SK-N-SH treated with all-trans-retinoic acid at 6 μM for 48 hours (cell line): ENCODE data around the gene SSBP4.

Source experiments
- ARNTL ChIP-seq: fragments of 450-650 bp; formaldehyde crosslinking; IDR thresholded peaks from 2 replicates; pipeline ENCODE4 v1.5.0; 2020; ENCODE audit warnings: low read depth, mild to moderate bottlenecking, moderate library complexity, borderline replicate concordance
- GLIS3 ChIP-seq: fragments of 250-450 bp; sonication (Bioruptor Pico); IDR thresholded peaks from 2 replicates; pipeline ENCODE4 v1.5.0; 2020; ENCODE audit warnings: mild to moderate bottlenecking, moderate library complexity
- ISL1 ChIP-seq: fragments of 250-450 bp; sonication (Bioruptor Pico); IDR thresholded peaks from 2 replicates; pipeline ENCODE4 v2.1.2; 2022; ENCODE audit warnings: mild to moderate bottlenecking, moderate library complexity
- PATZ1 ChIP-seq: fragments of 250-450 bp; sonication (Bioruptor Pico); IDR thresholded peaks from 2 replicates; pipeline ENCODE4 v1.8.0; 2020; ENCODE audit warnings: mild to moderate bottlenecking, moderate library complexity, borderline replicate concordance
- POU6F1 ChIP-seq: fragments of 250-450 bp; sonication (Bioruptor Pico); IDR thresholded peaks from 2 replicates; pipeline ENCODE4 v1.8.0; 2021; ENCODE audit warnings: low read depth, mild to moderate bottlenecking, moderate library complexity, borderline replicate concordance
- RARB ChIP-seq: fragments of 250-450 bp; sonication (Bioruptor Pico); IDR thresholded peaks from 2 replicates; pipeline ENCODE4 v1.8.0; 2021; ENCODE audit warnings: mild to moderate bottlenecking, moderate library complexity
- SNAI2 ChIP-seq: fragments of 250-450 bp; sonication (Bioruptor Pico); IDR thresholded peaks from 2 replicates; pipeline ENCODE4 v1.5.0; 2020; ENCODE audit warnings: mild to moderate bottlenecking, moderate library complexity
- ZFP3 ChIP-seq: fragments of 250-450 bp; sonication (Bioruptor Pico); IDR thresholded peaks from 2 replicates; pipeline ENCODE4 v1.5.0; 2020; ENCODE audit warnings: mild to moderate bottlenecking, moderate library complexity

- no peak for TF ChIP-seq ZFP3 (CRISPR knock-in tag)
- no peak for TF ChIP-seq POU6F1 (CRISPR knock-in tag)
- no peak for TF ChIP-seq ARNTL
- no peak for TF ChIP-seq PATZ1 (CRISPR knock-in tag)
- no peak for TF ChIP-seq ISL1 (CRISPR knock-in tag)
- no peak for TF ChIP-seq RARB (CRISPR knock-in tag)
- TF ChIP-seq GLIS3 (CRISPR knock-in tag): no peak
- TF ChIP-seq SNAI2: no peak
Measured at GRCh38 chr19:18427080-18427742, 8.0 kb downstream of the SSBP4 start.
